ENCODE data around the gene TGFB3.

DNA sequence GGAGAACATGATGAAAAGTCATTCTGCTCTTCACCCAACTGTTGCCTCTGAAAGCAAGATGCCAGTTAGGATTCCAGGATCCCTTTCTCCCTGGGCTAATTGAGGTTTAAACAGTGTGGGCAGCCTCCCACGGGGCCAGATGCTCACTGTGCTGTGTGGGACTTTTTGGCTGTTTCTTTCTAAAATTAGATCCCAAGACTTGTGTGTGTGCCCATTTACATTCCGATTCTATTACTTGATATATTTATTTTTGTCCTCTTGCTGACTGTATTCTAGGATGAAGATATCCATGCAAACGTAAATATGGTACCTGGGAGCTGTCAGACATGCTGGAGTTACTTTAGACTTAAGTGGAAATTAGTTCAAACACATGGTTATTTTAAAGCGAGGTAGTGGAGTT lies 10.0 kb upstream of the TGFB3 start:
- no peak for TF ChIP-seq FOXA1 (IDR thresholded peaks at IDR 0.05)
- TF ChIP-seq BHLHE40 (IDR thresholded peaks at IDR 0.05; ENCODE audit: borderline replicate concordance) = no peak
- TF ChIP-seq LEF1 (IDR thresholded peaks at IDR 0.05; ENCODE audit: borderline replicate concordance) = no peak
- no peak for TF ChIP-seq FOXM1 (IDR thresholded peaks at IDR 0.05; ENCODE audit: borderline replicate concordance)
- no peak for TF ChIP-seq SP1 (IDR thresholded peaks at IDR 0.05)
- no peak for TF ChIP-seq CTBP1 (IDR thresholded peaks at IDR 0.05; ENCODE audit: borderline replicate concordance)
- no peak for TF ChIP-seq PKNOX1 (IDR thresholded peaks at IDR 0.05)

All from HEK293T (cell line).